Psoas muscle (tissue), 8 donors: ENCODE measurements around the gene COL2A1. TPM values are rescaled to one million over a fixed set of nuclear protein-coding genes. Genes with fewer than 3 reads are reported as not detected.

Experiments
- ATAC-seq, 4 donors: fragments of 200-7000 bp; cut with Tn5 transposase; one replicate each; pipeline ENCODE4 v1.9.1; 2020; ENCODE audit warnings: moderate library complexity in 3 of 4, mild to moderate bottlenecking in 2 of 4
- DNase-seq, 2 donors: peaks; one replicate each; pipeline ENCODE4 v3.0.0-alpha.2; 2020
- H3K27ac ChIP-seq: fragments of 200-600 bp; one replicate; pipeline ENCODE4 v1.8.0; 2022
- H3K27me3 ChIP-seq, 3 donors: fragments of 200-600 bp in 1 of 3; one replicate each; pipeline versions ENCODE4 v1.6.1 to v1.8.0; 2013 to 2022; ENCODE audit warnings: low read length in 2 of 3, mild to moderate bottlenecking in 2 of 3, moderate library complexity in 1 of 3; ENCODE audit not compliant: insufficient read depth in 3 of 3
- H3K36me3 ChIP-seq, 2 donors: fragments of 200-600 bp in 1 of 2; one replicate each; pipeline versions ENCODE4 v1.6.1 to v1.8.0; 2013 to 2022; ENCODE audit warnings: low read depth in 1 of 2, mild to moderate bottlenecking in 1 of 2, moderate library complexity in 1 of 2; ENCODE audit not compliant: insufficient read depth in 1 of 2
- H3K4me1 ChIP-seq: fragments of 200-600 bp; one replicate; pipeline ENCODE4 v1.8.0; 2022
- H3K4me3 ChIP-seq: fragments of 200-600 bp; one replicate; pipeline ENCODE4 v1.8.0; 2022; ENCODE audit warnings: mild to moderate bottlenecking
- H3K9me3 ChIP-seq: fragments of 200-600 bp; one replicate; pipeline ENCODE4 v1.8.0; 2022
- CTCF ChIP-seq: fragments of 200-600 bp; IDR thresholded peaks from one replicate; pipeline ENCODE4 v1.8.0; 2022; ENCODE audit warnings: antibody characterized with exemption
- WGBS, 3 donors: extraction: QIAGEN DNeasy Blood & Tissue Kit; methylation state at CpG; one replicate each; pipeline versions ENCODE4 v1.1.6 to v1.1.7; 2013; 5-methylcytosine and 5-hydroxymethylcytosine counted together
- intact Hi-C, 2 donors: fragments of 100-400 bp; cut with DNase I; formaldehyde crosslinking; loops; one replicate each; pipeline versions ENCODE4 v1.11.0 to v1.14.2; 2022
- polyA plus RNA-seq, 3 donors: library from polyadenylated mRNA; stranded (reverse); fragments of 200-250 nt; gene quantifications; one replicate each; pipeline ENCODE4 v1.2.3, GENCODE V29; 2013
- total RNA-seq, 4 donors: library from RNA; stranded (reverse); fragmentation: NEBNext Ultra II Directional in 2 of 4; extraction: Animal tissue kit (Norgen Biotek cat#: 25700) in 2 of 4; gene quantifications; one replicate each; pipeline versions ENCODE4 v1.2.1 to v1.2.4, GENCODE V29; 2021 to 2023
- donor health status: healthy with polysubstance abuse.
- donor health status: DM: no; HTN: no; CAD: no; lungs with moderate emphysema.
- donor health status: Bipolar disorder and iron deficiency.
- donor health status: healthy.
- donor health status: DM: yes; HTN: yes; CAD: no.
- donor health status: DM: no; HTN: no; CAD: no.
- donor health status: DM: no; HTN: no; CAD: no.
- donor health status: DM: yes; HTN: yes; CAD: no.

Gene COL2A1
- total and polyA plus RNA-seq, 7 donors = 0.06 to 0.41 (median 0.07) TPM; not detected in 4

- no peaks in the 10 kb centered on the region for H3K36me3 ChIP-seq
- ATAC-seq = no peak
- DNase-seq = no peak
- H3K4me1 ChIP-seq = no peaks in the 10 kb centered on the region
- H3K27ac ChIP-seq = no peak overlapping the region
- no peak overlapping the region for H3K4me3 ChIP-seq
- intact Hi-C loops = no loop called here
- 94 to 100% (median 98%) methylated on average over 1 of the region's 1 CpG for WGBS, 3 donors
- TF ChIP-seq CTCF = no peak
- no peaks in the 10 kb centered on the region for H3K9me3 ChIP-seq
- peaks cover 0 to 12% (median 4%) of the 10 kb centered on the region in 3 donors for H3K27me3 ChIP-seq
These were observed 66.2 kb downstream of the COL2A1 start for GRCh38 chr12:47938093-47938492.

- WGBS, 3 donors = 14 to 18% (median 14%) methylated on average over 9 of the region's 9 CpGs
- Histone ChIP-seq H3K4me3 (no peak overlapping the region), H3K9me3 (no peaks in the 10 kb centered on the region), H3K27me3 (no peaks in the 10 kb centered on the region), H3K36me3 (no peaks in the 10 kb centered on the region), H3K27ac (no peak overlapping the region), H3K4me1 (no peaks in the 10 kb centered on the region)
- DNase-seq (peak; percentile 45 to 67), ATAC-seq (peak; percentile 55 to 83 (median 74))
- intact Hi-C loops = no loop called here
- no peak for TF ChIP-seq CTCF
These were observed 69.1 kb downstream of the COL2A1 start for GRCh38 chr12:47935184-47935583.

- intact Hi-C loops = no loop called here
- Histone ChIP-seq H3K36me3 (no peaks in the 10 kb centered on the region), H3K27ac (no peak overlapping the region), H3K4me1 (no peaks in the 10 kb centered on the region), H3K27me3 (no peaks in the 10 kb centered on the region), H3K4me3 (no peak overlapping the region), H3K9me3 (no peaks in the 10 kb centered on the region)
- 79 to 93% (median 87%) methylated on average over 1 of the region's 1 CpG for WGBS, 3 donors
- ATAC-seq = no peak
- no peak for DNase-seq
- TF ChIP-seq CTCF = no peak
These were observed 73.1 kb downstream of the COL2A1 start for GRCh38 chr12:47931187-47931586.

- Histone ChIP-seq H3K27ac (no peak overlapping the region), H3K27me3 (no peaks in the 10 kb centered on the region), H3K4me3 (no peak overlapping the region), H3K4me1 (no peaks in the 10 kb centered on the region), H3K9me3 (no peaks in the 10 kb centered on the region), H3K36me3 (no peaks in the 10 kb centered on the region)
- DNase-seq (no peak), ATAC-seq (no peak)
- no peak for TF ChIP-seq CTCF
- intact Hi-C loops = no loop called here
- WGBS, 3 donors = 94 to 97% (median 95%) methylated on average over 5 of the region's 5 CpGs
These were observed 73.6 kb downstream of the COL2A1 start for GRCh38 chr12:47930634-47931033.

- Histone ChIP-seq H3K4me1 (no peaks in the 10 kb centered on the region), H3K27ac (no peak overlapping the region), H3K27me3 (no peaks in the 10 kb centered on the region), H3K4me3 (no peak overlapping the region), H3K9me3 (no peaks in the 10 kb centered on the region), H3K36me3 (no peaks in the 10 kb centered on the region)
- DNase-seq (no peak), ATAC-seq (no peak)
- intact Hi-C loops = no loop called here
- 72 to 90% (median 87%) methylated on average over 3 of the region's 3 CpGs for WGBS, 3 donors
- TF ChIP-seq CTCF = no peak
These were observed 76.9 kb downstream of the COL2A1 start for GRCh38 chr12:47927346-47927745.
